Measurements from ENCODE around the gene PEX7.
"Not testable (repeated sequence)": the region's sequence is repeated elsewhere in the genome, so short reads cannot be mapped to it uniquely, and the experiment has no call there.

PEX7 gene

GRCh38 chr6:136784910-136785746 lies 37.3 kb upstream of the PEX7 start:
- Mint-ChIP-seq H3K27ac (peak overlapping the region; percentile 90 to 96), H3K4me3 (peak overlapping the region; percentile 72 to 76), H3K4me1 (peaks cover 62% of the 10 kb centered on the region), H3K9me3 (no peaks in the 10 kb centered on the region), H3K27me3 (no peaks in the 10 kb centered on the region)
- DNase-seq, result peak in 1 of 2 donors; percentile 55
- ATAC-seq, result peak; percentile 72

GRCh38 chr6:136786658-136787057 lies 35.7 kb upstream of the PEX7 start:
- no peak overlapping the region for H3K27ac Mint-ChIP-seq
- no peak overlapping the region for H3K4me3 Mint-ChIP-seq
- H3K4me1 Mint-ChIP-seq, result peaks cover 74% of the 10 kb centered on the region
- H3K9me3 Mint-ChIP-seq, result no peaks in the 10 kb centered on the region
- H3K27me3 Mint-ChIP-seq, result no peaks in the 10 kb centered on the region
- DNase-seq, result no peak
- no peak for ATAC-seq

- Mint-ChIP-seq H3K9me3 (no peaks in the 10 kb centered on the region), H3K27ac (peak overlapping the region in 1 of 2 donors; percentile 8), H3K27me3 (no peaks in the 10 kb centered on the region), H3K4me3 (peak overlapping the region in 1 of 2 donors; percentile 73), H3K4me1 (peaks cover 68% of the 10 kb centered on the region)
- ATAC-seq, result no peak
- no peak for DNase-seq
Measured at GRCh38 chr6:136787726-136788068, 34.7 kb upstream of the PEX7 start.

- Mint-ChIP-seq H3K4me1 (peaks cover 68% of the 10 kb centered on the region), H3K9me3 (no peaks in the 10 kb centered on the region), H3K4me3 (peak overlapping the region; percentile 42 to 73), H3K27me3 (no peaks in the 10 kb centered on the region), H3K27ac (peak overlapping the region in 1 of 2 donors; percentile 78)
- ATAC-seq (no peak), DNase-seq (no peak)
Measured at GRCh38 chr6:136788069-136788902, 34.1 kb upstream of the PEX7 start.

- H3K4me1 Mint-ChIP-seq, result peaks cover 59% of the 10 kb centered on the region
- not testable (repeated sequence) for DNase-seq, H3K4me3 Mint-ChIP-seq, H3K27ac Mint-ChIP-seq, ATAC-seq, H3K9me3 Mint-ChIP-seq, H3K27me3 Mint-ChIP-seq
Measured at GRCh38 chr6:136789440-136789839, 33.0 kb upstream of the PEX7 start.

- DNase-seq, result no peak
- H3K4me1 Mint-ChIP-seq, result peaks cover 47% of the 10 kb centered on the region
- peak overlapping the region; percentile 91 to 94 for H3K4me3 Mint-ChIP-seq
- no peaks in the 10 kb centered on the region for H3K9me3 Mint-ChIP-seq
- peak overlapping the region in 1 of 2 donors; percentile 90 for H3K27ac Mint-ChIP-seq
- H3K27me3 Mint-ChIP-seq, result no peaks in the 10 kb centered on the region
- ATAC-seq, result no peak
Measured at GRCh38 chr6:136790411-136791295, 31.7 kb upstream of the PEX7 start.

GRCh38 chr6:136791296-136792094 lies 30.9 kb upstream of the PEX7 start:
- peak; percentile 33 to 62 for DNase-seq
- peak overlapping the region; percentile 91 to 94 for H3K4me3 Mint-ChIP-seq
- H3K4me1 Mint-ChIP-seq, result peaks cover 44% of the 10 kb centered on the region
- H3K9me3 Mint-ChIP-seq, result no peaks in the 10 kb centered on the region
- no peaks in the 10 kb centered on the region for H3K27me3 Mint-ChIP-seq
- ATAC-seq, result peak; percentile 27
- H3K27ac Mint-ChIP-seq, result peak overlapping the region; percentile 63 to 90

- peak overlapping the region; percentile 91 to 94 for H3K4me3 Mint-ChIP-seq
- H3K4me1 Mint-ChIP-seq, result peaks cover 42% of the 10 kb centered on the region
- no peaks in the 10 kb centered on the region for H3K9me3 Mint-ChIP-seq
- H3K27me3 Mint-ChIP-seq, result no peaks in the 10 kb centered on the region
- ATAC-seq (no peak), DNase-seq (no peak)
- no peak overlapping the region for H3K27ac Mint-ChIP-seq
Measured at GRCh38 chr6:136792095-136792409, 30.3 kb upstream of the PEX7 start.

GRCh38 chr6:136792410-136793262 lies 29.8 kb upstream of the PEX7 start, which contains the start of gene MAP3K5:
Gene MAP3K5, minus strand, starts transcription at chr6:136792477. Its CDS starts 320 bp downstream, at chr6:136792157.
- peaks cover 36% of the 10 kb centered on the region for H3K4me1 Mint-ChIP-seq
- DNase-seq, result peak; percentile 94 to 96

GRCh38 chr6:136793363-136793762 lies 29.0 kb upstream of the PEX7 start:
- Mint-ChIP-seq H3K9me3 (no peaks in the 10 kb centered on the region), H3K27ac (peak overlapping the region; percentile 87 to 93), H3K4me3 (peak overlapping the region; percentile 91 to 94), H3K27me3 (no peaks in the 10 kb centered on the region), H3K4me1 (peaks cover 29% of the 10 kb centered on the region)
- DNase-seq (peak in 1 of 2 donors; percentile 21), ATAC-seq (no peak)

More at GRCh38 chr6:136792410-136793262, 29.8 kb upstream of the PEX7 start, which contains the start of gene MAP3K5:
- peak; percentile 85 for ATAC-seq
- Mint-ChIP-seq H3K4me3 (peak within 1 kb of the TSS; percentile 91 to 94), H3K27ac (peak within 1 kb of the TSS; percentile 90 to 93), H3K27me3 (no peaks in the 10 kb centered on the region), H3K9me3 (no peaks in the 10 kb centered on the region)

- H3K4me3 Mint-ChIP-seq, result no peak overlapping the region
- peaks cover 19% of the 10 kb centered on the region for H3K4me1 Mint-ChIP-seq
- peaks cover 5% of the 10 kb centered on the region for H3K27me3 Mint-ChIP-seq
- H3K27ac Mint-ChIP-seq, result no peak overlapping the region
- H3K9me3 Mint-ChIP-seq, result no peaks in the 10 kb centered on the region
- ATAC-seq (no peak), DNase-seq (no peak)
Measured at GRCh38 chr6:136795386-136795785, 27.0 kb upstream of the PEX7 start.

GRCh38 chr6:136795996-136796395 lies 26.4 kb upstream of the PEX7 start:
- H3K4me3 Mint-ChIP-seq, result no peak overlapping the region
- no peaks in the 10 kb centered on the region for H3K9me3 Mint-ChIP-seq
- ATAC-seq (no peak), DNase-seq (no peak)
- peaks cover 11% of the 10 kb centered on the region for H3K27me3 Mint-ChIP-seq
- no peak overlapping the region for H3K27ac Mint-ChIP-seq
- peaks cover 16% of the 10 kb centered on the region for H3K4me1 Mint-ChIP-seq

- Mint-ChIP-seq H3K27ac (no peak overlapping the region), H3K9me3 (no peaks in the 10 kb centered on the region), H3K4me1 (peaks cover 5% of the 10 kb centered on the region), H3K27me3 (peaks cover 12% of the 10 kb centered on the region), H3K4me3 (no peak overlapping the region)
- no peak for DNase-seq
- no peak for ATAC-seq
Measured at GRCh38 chr6:136798044-136798443, 24.3 kb upstream of the PEX7 start.

- no peak for DNase-seq
- H3K4me1 Mint-ChIP-seq, result no peaks in the 10 kb centered on the region
- ATAC-seq, result no peak
- H3K27ac Mint-ChIP-seq, result no peak overlapping the region
- peaks cover 12% of the 10 kb centered on the region for H3K27me3 Mint-ChIP-seq
- no peak overlapping the region for H3K4me3 Mint-ChIP-seq
- no peaks in the 10 kb centered on the region for H3K9me3 Mint-ChIP-seq
Measured at GRCh38 chr6:136801581-136801980, 20.8 kb upstream of the PEX7 start.

All from stimulated activated naive CD8-positive, alpha-beta T cell treated with anti-CD3 and anti-CD28 coated beads, Interleukin-15, amount 100 ng/mL, for 72 hours (primary cell).